Gastrocnemius medialis (tissue), 4 donors: ENCODE results near the gene PRDX5. TPM values are rescaled to one million over a fixed set of nuclear protein-coding genes. Genes with fewer than 3 reads are reported as not detected.

Experiments
- ATAC-seq, 2 donors: fragments of 150-250 bp; one replicate each; pipeline ENCODE4 v1.9.1; 2016
- DNase-seq, 2 donors: peaks; one replicate each; pipeline ENCODE4 v3.0.0-alpha.2; 2019
- H3K27ac ChIP-seq, 4 donors: fragments of 200-600 bp; sonication (generic); 1 replicate in 1 of 4; 2 replicates in 3 of 4; pipeline ENCODE4 v1.5.1; 2016 to 2018; ENCODE audit warnings: mild to moderate bottlenecking in 2 of 4, moderate library complexity in 1 of 4
- H3K27me3 ChIP-seq, 3 donors: fragments of 200-600 bp; sonication (generic) in 2 of 3; 1 replicate in 1 of 3; 2 replicates in 2 of 3; pipeline versions ENCODE4 v1.5.1 to v1.6.0; 2016 to 2019; ENCODE audit warnings: mild to moderate bottlenecking in 1 of 3, moderate library complexity in 1 of 3
- H3K36me3 ChIP-seq, 2 donors: fragments of 200-600 bp; sonication (generic) in 1 of 2; one replicate each; pipeline ENCODE4 v1.5.1; 2017 to 2018
- H3K4me1 ChIP-seq, 2 donors: fragments of 200-600 bp; sonication (generic) in 1 of 2; one replicate each; pipeline ENCODE4 v1.5.1; 2016 to 2017; ENCODE audit warnings: mild to moderate bottlenecking in 2 of 2
- H3K4me3 ChIP-seq, 4 donors: fragments of 200-600 bp; sonication (generic) in 3 of 4; 1 replicate in 1 of 4; 2 replicates in 3 of 4; pipeline ENCODE4 v1.5.1; 2016 to 2019; ENCODE audit warnings: mild to moderate bottlenecking in 2 of 4
- H3K9me3 ChIP-seq, 3 donors: fragments of 200-600 bp; sonication (generic) in 2 of 3; 1 replicate in 1 of 3; 2 replicates in 2 of 3; pipeline ENCODE4 v1.5.1; 2016 to 2019
- POLR2A ChIP-seq, 2 donors: fragments of 450-650 bp; IDR thresholded peaks; one replicate each; pipeline ENCODE4 v1.6.1; 2017; ENCODE audit warnings: antibody characterized with exemption in 2 of 2, mild to moderate bottlenecking in 2 of 2, moderate library complexity in 2 of 2
- in situ Hi-C, 4 donors: fragments of 200-750 bp; cut with MboI; loops; one replicate each; pipeline versions ENCODE4 v1.15.0 to v1.8.0; 2017; ENCODE audit warnings: low sequenced_read_pairs in 4 of 4
- intact Hi-C: fragments of 100-400 bp; cut with DNase I; formaldehyde crosslinking; loops from one replicate; pipeline ENCODE4 v1.15.1; 2023; ENCODE audit warnings: low total_unique reads
- total RNA-seq, 4 donors: library from RNA; depleted of rRNA; stranded (reverse); fragments of >200 nt; gene quantifications; one replicate each; pipeline versions ENCODE4 v1.1.0 to v1.2.3, GENCODE V29; 2016
- TF ChIP-seq, protein P1 (sequence below), 5 experiments: fragments of 450-650 bp in 3 of 5; fragments of 200-600 bp in 2 of 5; sonication (generic) in 2 of 5; IDR thresholded peaks in 4 of 5; conservative IDR thresholded peaks in 1 of 5; 1 replicate in 4 of 5; 2 replicates in 1 of 5; pipeline ENCODE4 v1.5.1; 2016 to 2019; ENCODE audit warnings: antibody characterized with exemption in 5 of 5, mild to moderate bottlenecking in 3 of 5, moderate library complexity in 3 of 5

Gene PRDX5
- total RNA-seq, 4 donors from 2014 or later, result 170 to 257 (median 219) TPM

DNA sequence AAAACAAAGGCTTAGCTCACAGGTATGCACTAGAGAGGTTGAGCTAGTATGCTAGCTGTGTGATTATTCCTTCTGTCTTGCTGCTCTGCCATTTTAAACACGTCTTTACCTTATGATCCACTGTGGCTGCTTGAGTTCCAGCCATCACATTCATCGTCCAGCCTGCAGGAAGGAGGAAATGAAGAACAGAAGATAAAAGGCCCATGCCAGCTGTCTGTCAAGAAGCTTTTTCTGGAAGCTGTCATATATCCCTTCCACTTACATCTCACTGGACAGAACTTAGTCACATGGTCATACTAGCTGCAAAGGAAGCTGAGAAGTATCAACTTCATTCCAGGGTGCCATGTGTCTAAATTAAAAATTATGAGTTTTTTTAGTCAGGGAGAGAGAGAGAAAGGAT lies 9.5 kb downstream of the PRDX5 start:
- DNase-seq (no peak), ATAC-seq (no peak)
- Histone ChIP-seq H3K4me3 (no peak overlapping the region), H3K4me1 (peaks cover 0 to 8% of the 10 kb centered on the region in 2 donors), H3K36me3 (no peaks in the 10 kb centered on the region), H3K27me3 (no peaks in the 10 kb centered on the region), H3K9me3 (no peaks in the 10 kb centered on the region), H3K27ac (no peak overlapping the region)
- in situ Hi-C loops (no loop called here), intact Hi-C loops (no loop called here)
- TF ChIP-seq POLR2A (IDR thresholded peaks at IDR 0.05), result no peak
- TF ChIP-seq, protein P1, sequence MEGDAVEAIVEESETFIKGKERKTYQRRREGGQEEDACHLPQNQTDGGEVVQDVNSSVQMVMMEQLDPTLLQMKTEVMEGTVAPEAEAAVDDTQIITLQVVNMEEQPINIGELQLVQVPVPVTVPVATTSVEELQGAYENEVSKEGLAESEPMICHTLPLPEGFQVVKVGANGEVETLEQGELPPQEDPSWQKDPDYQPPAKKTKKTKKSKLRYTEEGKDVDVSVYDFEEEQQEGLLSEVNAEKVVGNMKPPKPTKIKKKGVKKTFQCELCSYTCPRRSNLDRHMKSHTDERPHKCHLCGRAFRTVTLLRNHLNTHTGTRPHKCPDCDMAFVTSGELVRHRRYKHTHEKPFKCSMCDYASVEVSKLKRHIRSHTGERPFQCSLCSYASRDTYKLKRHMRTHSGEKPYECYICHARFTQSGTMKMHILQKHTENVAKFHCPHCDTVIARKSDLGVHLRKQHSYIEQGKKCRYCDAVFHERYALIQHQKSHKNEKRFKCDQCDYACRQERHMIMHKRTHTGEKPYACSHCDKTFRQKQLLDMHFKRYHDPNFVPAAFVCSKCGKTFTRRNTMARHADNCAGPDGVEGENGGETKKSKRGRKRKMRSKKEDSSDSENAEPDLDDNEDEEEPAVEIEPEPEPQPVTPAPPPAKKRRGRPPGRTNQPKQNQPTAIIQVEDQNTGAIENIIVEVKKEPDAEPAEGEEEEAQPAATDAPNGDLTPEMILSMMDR (IDR thresholded peaks at IDR 0.05 in 4 of 5, conservative IDR thresholded peaks at IDR 0.05 in 1 of 5), result no peak

DNA sequence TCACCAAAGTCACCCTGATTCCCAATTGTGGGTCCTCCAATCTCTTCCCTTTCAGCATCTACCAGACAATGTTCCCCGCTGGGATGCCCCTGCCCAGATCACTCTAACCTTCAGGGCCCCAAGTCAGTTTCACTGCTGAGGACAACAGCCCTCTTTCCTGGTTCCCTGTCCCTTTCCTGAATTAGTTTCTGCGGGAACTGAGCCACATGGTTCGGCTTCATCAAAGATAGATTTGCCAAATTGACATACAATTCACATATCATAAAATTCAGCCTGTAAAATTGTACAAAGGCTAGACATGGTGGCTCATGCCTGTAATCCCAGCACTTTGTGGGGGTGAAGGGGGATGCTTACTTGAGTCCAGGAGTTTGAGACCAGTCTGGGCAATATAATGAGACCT lies 10.1 kb downstream of the PRDX5 start:
- in situ Hi-C loops, result no loop called here
- Histone ChIP-seq H3K36me3 (no peaks in the 10 kb centered on the region), H3K4me3 (no peak overlapping the region), H3K4me1 (peaks cover 0 to 8% of the 10 kb centered on the region in 2 donors), H3K9me3 (no peaks in the 10 kb centered on the region), H3K27ac (no peak overlapping the region), H3K27me3 (no peaks in the 10 kb centered on the region)
- TF ChIP-seq, protein P1 (IDR thresholded peaks at IDR 0.05 in 4 of 5, conservative IDR thresholded peaks at IDR 0.05 in 1 of 5), result no peak
- TF ChIP-seq POLR2A (IDR thresholded peaks at IDR 0.05), result no peak
- intact Hi-C loops, result no loop called here
- ATAC-seq (no peak), DNase-seq (no peak)

DNA sequence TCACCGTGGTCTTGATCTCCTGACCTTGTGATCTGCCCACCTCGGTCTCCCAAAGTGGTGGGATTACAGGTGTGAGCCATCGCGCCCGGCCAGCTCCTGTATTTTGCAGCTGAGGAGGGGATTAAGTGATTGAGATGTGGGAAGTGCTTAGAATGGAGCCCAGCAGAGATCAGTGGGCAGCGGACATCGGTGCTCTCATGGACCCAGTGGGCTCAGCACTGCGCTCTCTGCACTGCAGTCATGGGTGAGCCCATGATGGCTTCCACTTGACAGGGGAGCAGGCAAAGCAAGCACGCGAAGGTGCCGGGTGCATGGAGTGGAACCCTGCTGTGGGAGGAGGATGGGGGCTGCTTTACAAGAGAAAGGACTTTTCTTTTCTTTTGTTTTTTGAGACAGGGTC lies 13.0 kb downstream of the PRDX5 start:
- Histone ChIP-seq H3K36me3 (no peaks in the 10 kb centered on the region), H3K9me3 (no peaks in the 10 kb centered on the region), H3K27ac (no peak overlapping the region), H3K27me3 (no peaks in the 10 kb centered on the region), H3K4me3 (no peak overlapping the region), H3K4me1 (peaks cover 0 to 8% of the 10 kb centered on the region in 2 donors)
- no peak for TF ChIP-seq POLR2A (IDR thresholded peaks at IDR 0.05)
- TF ChIP-seq, protein P1 (IDR thresholded peaks at IDR 0.05 in 4 of 5, conservative IDR thresholded peaks at IDR 0.05 in 1 of 5), result no peak
- in situ Hi-C loops (no loop called here), intact Hi-C loops (no loop called here)
- ATAC-seq (no peak), DNase-seq (no peak)

DNA sequence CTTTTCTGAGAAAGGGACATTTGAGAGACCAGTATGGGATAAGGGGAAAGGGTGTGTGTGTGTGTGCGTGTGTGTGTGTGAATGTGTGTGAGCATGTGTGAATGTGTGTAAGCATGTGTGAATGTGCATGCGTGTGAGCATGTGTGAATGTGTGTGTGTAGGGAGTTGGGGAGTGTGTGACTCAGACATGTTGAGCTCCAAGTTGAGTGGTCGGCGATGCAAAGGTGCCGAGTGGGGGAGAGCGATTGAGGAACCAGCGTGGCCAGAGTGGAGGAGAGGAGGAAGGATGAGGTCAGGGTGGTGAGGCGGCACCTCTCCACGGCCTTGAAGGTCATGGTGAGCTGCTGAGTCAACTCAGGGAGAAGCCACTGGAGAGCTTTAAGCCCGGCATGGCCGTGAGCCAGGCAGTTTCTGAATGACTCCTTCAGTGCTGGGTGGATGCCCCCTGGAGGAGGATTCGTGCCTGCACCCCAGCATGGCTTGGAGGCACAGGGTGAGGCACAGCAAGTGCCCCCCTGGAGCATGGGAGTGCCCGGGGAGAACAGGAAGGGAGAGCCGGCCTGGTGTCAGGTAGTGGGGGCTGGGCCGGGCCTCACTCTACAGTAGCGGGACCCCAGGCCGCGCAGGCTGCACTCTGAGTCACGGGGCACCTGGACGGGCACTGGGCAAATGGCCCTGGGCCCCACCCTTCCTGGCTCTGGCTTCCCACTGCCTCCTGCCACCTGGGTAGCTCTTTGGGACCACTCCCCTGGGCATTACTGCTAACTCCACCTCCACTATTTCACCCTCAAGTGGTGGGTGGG lies 13.8 kb downstream of the PRDX5 start:
- DNase-seq (peak in 1 of 2 donors; percentile 69), ATAC-seq (peak in 1 of 2 donors; percentile 39)
- peaks cover 0 to 8% of the 10 kb centered on the region in 2 donors for H3K4me1 ChIP-seq
- no peak for TF ChIP-seq POLR2A (IDR thresholded peaks at IDR 0.05)
- TF ChIP-seq, protein P1 (IDR thresholded peaks at IDR 0.05 in 4 of 5, conservative IDR thresholded peaks at IDR 0.05 in 1 of 5), result peak in 2 of 5 experiments; percentile 23 to 33
- no peaks in the 10 kb centered on the region for H3K36me3 ChIP-seq
- H3K27ac ChIP-seq, result no peak overlapping the region
- H3K9me3 ChIP-seq, result no peaks in the 10 kb centered on the region
- in situ Hi-C loops (no loop called here), intact Hi-C loops (no loop called here)
- no peak overlapping the region for H3K4me3 ChIP-seq
- H3K27me3 ChIP-seq, result no peaks in the 10 kb centered on the region
